ENCODE data around the gene PPIL6.

- TF ChIP-seq CTCF (IDR thresholded peaks at IDR 0.05) (no peak), POLR2AphosphoS5 (IDR thresholded peaks at IDR 0.05) (no peak), EP300 (IDR thresholded peaks at IDR 0.05) (no peak)
Measured at GRCh38 chr6:109360791-109361190, 79.6 kb downstream of the PPIL6 start.

Measured in suprapubic skin (tissue), 4 donors.